A549 (cell line): ENCODE results near the gene NIN. TPM values are rescaled to one million over a fixed set of nuclear protein-coding genes. Genes with fewer than 3 reads are reported as not detected.

ENCODE experiments used
- ATAC-seq, 2 experiments: fragments of 200-7000 bp in 1 of 2; fragments of >200 bp in 1 of 2; cut with Nextera tagmentation in 1 of 2; cut with Tn5 transposase in 1 of 2; 3 replicates each; pipeline versions ENCODE4 v1.8.0 to v1.9.1; 2018 to 2020; ENCODE audit warnings: mild to moderate bottlenecking in 1 of 2, moderate library complexity in 1 of 2
- CTCF ChIA-PET: fragments of 300-600 bp; sonication (Branson Sonifier 250); formaldehyde crosslinking; extraction: SDS; loops from one replicate; lab custom pipeline; 2021; ENCODE audit warnings: antibody characterized with exemption, inconsistent platforms; lab: Yijun Ruan, JAX
- POLR2A ChIA-PET: fragments of 350-600 bp; formaldehyde crosslinking; extraction: SDS; loops from one replicate; lab custom pipeline; 2021; ENCODE audit warnings: antibody characterized with exemption, inconsistent platforms; lab: Yijun Ruan, JAX
- DNase-seq, 2 experiments: peaks; one replicate each; pipeline versions ENCODE4 v3.0.0 to v3.0.0-alpha.2; 2011 to 2016; ENCODE audit warnings: low read depth in 1 of 2, low spot score in 1 of 2
- FAIRE-seq: peaks from 2 replicates; lab custom pipeline; 2011; peaks lifted over from hg19 to GRCh38; lab: Jason Lieb, UNC
- H3K27ac ChIP-seq, 2 experiments: fragments of >200 bp; sonication (Bioruptor Twin); formaldehyde crosslinking; 3 replicates each; pipeline ENCODE4 v1.5.1; 2016 to 2017
- H3K4me1 ChIP-seq: fragments of >200 bp; sonication (Bioruptor Twin); formaldehyde crosslinking; 3 replicates; pipeline ENCODE4 v1.6.1; 2016
- H3K4me2 ChIP-seq: fragments of >200 bp; sonication (Bioruptor Twin); formaldehyde crosslinking; 3 replicates; pipeline ENCODE4 v1.6.1; 2016
- H3K4me3 ChIP-seq: fragments of >200 bp; sonication (Bioruptor Twin); formaldehyde crosslinking; 3 replicates; pipeline ENCODE4 v1.5.1; 2016
- H3K9me3 ChIP-seq: fragments of >200 bp; sonication (Bioruptor Twin); formaldehyde crosslinking; 3 replicates; pipeline ENCODE4 v1.6.1; 2016
- ATOH8 ChIP-seq: fragments of 250-450 bp; sonication (Bioruptor Pico); IDR thresholded peaks from 2 replicates; pipeline ENCODE4 v1.5.0; 2020; ENCODE audit warnings: low read depth, mild to moderate bottlenecking, moderate library complexity
- BCL3 ChIP-seq: fragments of >200 bp; sonication (Bioruptor Twin); formaldehyde crosslinking; IDR thresholded peaks from 3 replicates; pipeline ENCODE4 v1.6.1; 2016
- CBX2 ChIP-seq: fragments of 200-600 bp; sonication (generic); IDR thresholded peaks from 2 replicates; pipeline ENCODE4 v1.6.1; 2016; ENCODE audit warnings: low read depth, mild to moderate bottlenecking, borderline replicate concordance
- CHD2 ChIP-seq: fragments of 150-350 bp; IDR thresholded peaks from 2 replicates; pipeline ENCODE4 v1.6.1; 2014; ENCODE audit warnings: low read length; ENCODE audit not compliant: partially characterized antibody
- CHD4 ChIP-seq: fragments of 200-600 bp; sonication (generic); IDR thresholded peaks from 2 replicates; pipeline ENCODE4 v1.6.1; 2016; ENCODE audit warnings: antibody characterized with exemption, mild to moderate bottlenecking, borderline replicate concordance
- EHMT2 ChIP-seq: fragments of 200-600 bp; sonication (generic); IDR thresholded peaks from 2 replicates; pipeline ENCODE4 v1.6.1; 2016; ENCODE audit warnings: antibody characterized with exemption, low read depth, mild to moderate bottlenecking, moderate library complexity
- ELK1 ChIP-seq: fragments of 150-350 bp; IDR thresholded peaks from 2 replicates; pipeline ENCODE4 v1.6.1; 2014; ENCODE audit warnings: low read depth, mild to moderate bottlenecking, low read length
- GATA3 ChIP-seq: IDR thresholded peaks from 2 replicates; pipeline ENCODE4 v1.6.1; 2012; ENCODE audit warnings: borderline replicate concordance
- HOXB5 ChIP-seq: fragments of 250-450 bp; sonication (Bioruptor Pico); IDR thresholded peaks from 2 replicates; pipeline ENCODE4 v1.5.0; 2020; ENCODE audit warnings: mild to moderate bottlenecking, moderate library complexity
- MAFK ChIP-seq: fragments of 450-650 bp; IDR thresholded peaks from 2 replicates; pipeline ENCODE4 v1.6.1; 2014; ENCODE audit not compliant: partially characterized antibody
- NFE2L2 ChIP-seq: fragments of 150-350 bp; conservative IDR thresholded peaks from 2 replicates; pipeline ENCODE4 v1.6.1; 2014; ENCODE audit warnings: low read length
- POLR2A ChIP-seq: IDR thresholded peaks from 2 replicates; pipeline ENCODE4 v1.6.1; 2012; ENCODE audit warnings: mild to moderate bottlenecking, low read length
- RARB ChIP-seq: fragments of 250-450 bp; sonication (Bioruptor Pico); IDR thresholded peaks from 2 replicates; pipeline ENCODE4 v1.8.0; 2021; ENCODE audit warnings: mild to moderate bottlenecking, moderate library complexity
- SREBF2 ChIP-seq: fragments of 450-650 bp; IDR thresholded peaks from 2 replicates; pipeline ENCODE4 v1.6.1; 2014; ENCODE audit warnings: mild to moderate bottlenecking, moderate library complexity
- ZFP36 ChIP-seq: fragments of 450-650 bp; IDR thresholded peaks from 2 replicates; pipeline ENCODE4 v1.6.1; 2014; ENCODE audit warnings: borderline replicate concordance; ENCODE audit not compliant: partially characterized antibody
- WGBS: methylation state at CpG from one replicate; pipeline ENCODE4 v1.1.6; 2017; ENCODE audit errors: missing lambda C conversion rate; 5-methylcytosine and 5-hydroxymethylcytosine counted together
- polyA plus RNA-seq, 4 experiments: library from polyadenylated mRNA; depleted of rRNA in 3 of 4; stranded (reverse); fragments of >200 nt; fragmentation: RNase III in 1 of 4; extraction: RNeasy Plus Mini Kit Qiagen cat#74134 plus additional on column Dnase treatment in 1 of 4; gene quantifications; 2 replicates in 3 of 4; 3 replicates in 1 of 4; pipeline ENCODE4 v1.2.3, GENCODE V29; 2011 to 2017

NIN gene
- polyA plus RNA-seq, 2 of the 4 experiments (the other 2 are of a cell fraction) = 12.4 to 19.5 TPM

- no peaks in the 10 kb centered on the region for H3K9me3 ChIP-seq
- POLR2A ChIA-PET = interaction anchor here (0.7 kb wide), 1 partner anchor 563 kb away, joined by 3 read pairs; no protein-coding TSS in a partner anchor
- FAIRE-seq = no peak
- no peak for DNase-seq
- ATAC-seq = peak in 1 of 2 experiments; percentile 40; a peak in 2 of 6 replicates
- H3K4me1 ChIP-seq = no peaks in the 10 kb centered on the region
- H3K4me2 ChIP-seq = no peak overlapping the region
- CTCF ChIA-PET = interaction anchor here (0.9 to 1.4 kb wide), 3 partner anchors 9 to 16 kb away, joined by 3 to 4 read pairs (median 3); no protein-coding TSS in a partner anchor
- WGBS = 64% methylated on average over 7 of the region's 7 CpGs
- no peak for TF ChIP-seq HOXB5 (CRISPR knock-in tag)
- TF ChIP-seq CHD4 = no peak
- no peak for TF ChIP-seq SREBF2
- no peak for TF ChIP-seq BCL3
- no peak for TF ChIP-seq ELK1
- no peak for TF ChIP-seq GATA3
- no peak for TF ChIP-seq MAFK
- TF ChIP-seq POLR2A = no peak
- TF ChIP-seq, all 56 proteins: peak for 0
- no peak overlapping the region for H3K27ac ChIP-seq
- H3K4me3 ChIP-seq = no peak overlapping the region
Measured at GRCh38 chr14:50875359-50876070, 44.6 kb upstream of the NIN start.

- Histone ChIP-seq H3K27ac (no peak overlapping the region), H3K4me1 (no peaks in the 10 kb centered on the region), H3K4me2 (no peak overlapping the region), H3K4me3 (no peak overlapping the region), H3K9me3 (no peaks in the 10 kb centered on the region)
- POLR2A ChIA-PET = no interaction called here
- FAIRE-seq = no peak
- WGBS = 49% methylated on average over 2 of the region's 2 CpGs
- CTCF ChIA-PET = interaction anchor here (1.1 to 1.4 kb wide), 2 partner anchors 14 to 16 kb away, joined by 3 to 4 read pairs; no protein-coding TSS in a partner anchor
- DNase-seq = no peak
- ATAC-seq = peak in 1 of 2 experiments; percentile 24; a peak in 1 of 6 replicates
- no peak for TF ChIP-seq CBX2
- no peak for TF ChIP-seq EHMT2
- no peak for TF ChIP-seq CHD2
- no peak for TF ChIP-seq ZFP36
- no peak for TF ChIP-seq POLR2A
- no peak for TF ChIP-seq RARB (CRISPR knock-in tag)
Measured at GRCh38 chr14:50874757-50875156, 43.8 kb upstream of the NIN start.

GRCh38 chr14:50871914-50872732, 41.2 kb upstream of the NIN start, which contains the start of gene ABHD12B:
Gene ABHD12B (plus strand): TSS chr14:50872053. CDS start chr14:50872175, 122 bp downstream.
- ATAC-seq (no peak), FAIRE-seq (no peak), DNase-seq (no peak)
- ChIA-PET CTCF (interaction anchor here (1.0 to 3.7 kb wide), 2 partner anchors 11 kb away, joined by 3 to 21 read pairs; no protein-coding TSS in a partner anchor), POLR2A (no interaction called here)
- Histone ChIP-seq H3K9me3 (no peaks in the 10 kb centered on the region), H3K4me1 (no peaks in the 10 kb centered on the region), H3K27ac (no peak within 1 kb of the TSS), H3K4me3 (no peak within 1 kb of the TSS), H3K4me2 (no peak within 1 kb of the TSS)
- 89% methylated on average over 61 of the region's 63 CpGs for WGBS
- TF ChIP-seq ATOH8 (no peak), NFE2L2 (no peak)
